ENCODE measurements around the gene CLPSL2.
"Not testable (repeated sequence)": the region's sequence is repeated elsewhere in the genome, so short reads cannot be mapped to it uniquely, and the experiment has no call there.

The CLPSL2 gene, protein sequence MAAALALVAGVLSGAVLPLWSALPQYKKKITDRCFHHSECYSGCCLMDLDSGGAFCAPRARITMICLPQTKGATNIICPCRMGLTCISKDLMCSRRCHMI

DNA sequence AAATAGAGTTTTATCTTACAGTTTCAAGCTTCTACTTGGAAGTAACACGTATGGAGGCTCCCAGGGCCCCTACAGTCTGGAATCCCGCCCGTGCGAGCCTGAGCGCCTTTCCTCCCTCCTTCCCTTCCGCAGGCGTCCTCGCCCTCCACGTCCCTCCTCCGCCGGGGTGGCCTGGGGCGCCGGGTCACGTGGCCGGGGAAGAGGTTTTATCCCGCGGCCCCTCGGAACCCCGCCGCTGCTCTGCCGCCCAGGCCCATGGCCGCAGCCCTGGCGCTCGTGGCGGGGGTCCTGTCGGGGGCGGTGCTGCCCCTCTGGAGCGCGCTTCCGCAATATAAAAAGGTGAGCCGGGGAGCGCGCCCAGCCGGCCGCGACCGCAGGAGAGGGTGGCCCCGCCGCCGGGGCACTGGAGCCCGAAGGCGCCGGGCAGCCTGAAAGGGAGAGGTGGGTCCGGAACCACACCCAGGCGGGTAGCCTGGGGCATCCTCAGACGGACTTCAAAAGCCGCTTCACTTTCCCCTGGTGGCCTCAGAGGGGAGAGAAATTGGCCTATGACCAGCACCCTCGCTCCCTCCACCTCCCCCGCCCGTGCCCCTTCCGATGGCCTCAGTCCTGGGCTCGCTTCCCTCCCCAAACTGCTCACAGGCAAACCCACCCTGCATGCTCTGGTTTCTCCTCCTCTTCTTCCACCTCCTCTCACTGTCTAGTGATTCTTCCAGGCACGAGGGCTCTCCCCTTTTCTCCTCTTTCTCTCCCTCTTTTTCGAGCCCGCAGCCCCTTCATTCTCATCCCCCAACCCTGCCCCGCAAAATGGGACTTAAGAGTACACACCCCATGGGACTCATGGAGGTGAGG lies at the start of gene CLPSL2:
Gene CLPSL2, plus strand, starts transcription at position 235 of the 852 bp plus-strand sequence. Its CDS starts 21 bp downstream, at position 256.
- no peak for FAIRE-seq

DNA sequence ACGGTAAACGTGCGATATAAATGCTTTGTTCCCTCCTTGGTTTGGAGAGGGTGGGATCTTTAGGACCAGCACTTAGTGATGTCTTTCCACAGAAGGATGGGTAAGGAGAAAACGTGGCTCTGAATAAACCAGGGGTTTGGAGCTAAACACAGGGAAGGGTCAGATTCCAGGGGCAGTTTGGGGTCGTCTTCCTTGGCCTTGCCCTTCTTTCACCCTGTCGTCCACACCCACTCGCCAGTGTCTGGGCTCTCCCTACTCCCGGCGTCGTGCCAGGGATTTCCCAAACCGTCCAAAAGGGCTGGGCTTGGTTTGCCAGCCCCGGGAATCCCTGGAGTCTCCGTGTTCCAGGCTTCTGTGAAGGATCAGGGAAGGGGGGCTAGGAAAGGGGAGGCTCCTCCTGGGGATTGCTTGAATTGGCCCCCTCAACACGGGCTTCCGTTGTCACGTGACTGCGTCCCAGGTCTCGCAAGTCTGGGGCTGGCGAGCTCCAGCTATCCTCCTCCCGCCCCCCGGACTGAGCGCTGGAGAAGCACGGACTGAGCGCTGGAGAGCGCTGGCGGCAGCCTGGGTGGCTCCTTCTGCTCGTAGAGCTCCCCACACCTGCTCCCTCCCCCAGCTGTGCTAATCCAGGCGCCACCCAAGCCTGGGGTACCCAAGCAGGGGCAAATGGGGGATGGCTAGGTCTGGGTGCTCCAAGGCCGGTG lies 49.0 kb upstream of the CLPSL2 start:
- no peak for FAIRE-seq

DNA sequence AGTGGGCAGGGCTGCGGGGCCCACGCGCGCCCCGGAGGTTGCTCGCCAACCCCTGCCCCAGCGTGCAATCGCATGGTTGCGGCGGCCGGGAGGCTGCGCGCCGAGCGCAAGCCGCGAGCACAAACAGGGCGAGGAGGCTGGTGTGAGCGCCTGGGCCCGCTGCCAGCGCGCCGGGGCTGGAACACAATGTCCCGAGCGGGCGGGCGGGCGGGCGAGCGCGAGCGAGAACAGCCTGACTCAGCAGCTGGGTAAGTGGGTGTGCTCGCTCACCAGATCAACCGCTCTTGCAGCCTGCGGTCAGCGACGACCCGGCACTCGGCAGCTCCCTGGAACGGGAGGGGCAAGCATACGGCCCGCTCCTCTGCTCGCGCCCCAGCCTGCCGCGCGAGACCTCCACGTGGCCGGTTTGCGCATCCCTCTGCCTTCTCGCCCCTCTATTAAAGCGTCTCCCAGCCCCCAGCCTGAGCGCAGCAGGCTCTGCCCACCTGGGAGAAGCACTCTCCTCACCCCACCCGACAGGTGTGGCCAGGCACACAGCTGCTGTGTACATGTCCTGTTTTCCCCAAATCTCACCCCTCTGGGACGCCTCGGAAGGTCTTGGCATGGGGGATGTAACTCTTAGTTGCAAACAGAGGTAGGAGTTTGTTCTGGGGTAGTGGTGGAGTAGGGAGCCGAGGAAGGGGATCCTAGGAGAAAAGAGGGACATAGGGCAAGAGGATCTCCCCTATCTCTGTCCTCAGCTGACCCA lies 48.3 kb upstream of the CLPSL2 start:
- no peak for FAIRE-seq

DNA sequence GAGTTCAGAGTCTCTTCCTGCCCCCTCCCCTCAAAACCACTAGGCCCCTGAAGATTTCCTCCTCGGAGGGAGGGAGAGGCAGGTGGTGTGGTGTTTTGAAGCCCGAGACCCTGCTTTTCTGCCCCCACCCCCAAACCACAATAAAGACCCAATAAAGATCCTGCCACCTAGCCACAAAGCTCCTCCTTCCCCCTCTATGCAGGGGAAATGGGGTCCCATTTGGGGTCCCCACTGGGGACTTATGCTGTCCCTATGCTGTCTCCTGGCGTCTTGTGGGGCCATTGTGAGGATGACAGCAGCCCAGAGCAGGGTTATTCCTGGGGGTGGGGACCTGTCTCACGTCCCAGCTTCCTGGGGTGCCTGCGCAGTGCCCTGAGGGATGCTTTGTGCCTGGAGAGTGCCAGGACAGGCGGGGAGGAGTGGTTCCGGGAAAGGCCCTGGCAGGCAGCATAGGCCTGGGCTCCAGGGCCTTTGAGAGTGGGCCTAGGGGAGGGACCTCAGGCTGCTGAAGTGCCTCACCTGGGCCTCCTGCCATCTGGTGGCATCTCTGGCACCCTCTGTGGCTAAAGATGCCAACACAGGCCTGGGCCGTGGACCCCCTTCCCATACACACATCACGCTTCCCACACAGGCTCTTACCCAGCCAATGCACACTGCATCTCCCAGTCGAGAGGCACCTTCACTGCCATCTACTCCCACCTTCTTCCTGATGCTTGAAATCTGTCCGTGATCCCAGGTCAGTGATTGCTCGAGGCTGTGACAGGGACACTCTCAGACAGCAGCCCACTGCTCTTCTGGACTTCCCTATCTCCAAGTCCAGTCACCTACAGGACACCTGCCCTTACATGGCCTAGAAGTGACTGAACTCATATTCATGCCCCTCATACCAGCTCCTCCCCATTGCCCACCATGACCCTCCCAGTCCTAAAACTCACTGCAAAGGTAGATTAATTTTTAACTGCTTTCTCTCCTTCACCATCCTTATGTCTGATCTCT lies 47.4 kb upstream of the CLPSL2 start:
- no peak for FAIRE-seq

DNA sequence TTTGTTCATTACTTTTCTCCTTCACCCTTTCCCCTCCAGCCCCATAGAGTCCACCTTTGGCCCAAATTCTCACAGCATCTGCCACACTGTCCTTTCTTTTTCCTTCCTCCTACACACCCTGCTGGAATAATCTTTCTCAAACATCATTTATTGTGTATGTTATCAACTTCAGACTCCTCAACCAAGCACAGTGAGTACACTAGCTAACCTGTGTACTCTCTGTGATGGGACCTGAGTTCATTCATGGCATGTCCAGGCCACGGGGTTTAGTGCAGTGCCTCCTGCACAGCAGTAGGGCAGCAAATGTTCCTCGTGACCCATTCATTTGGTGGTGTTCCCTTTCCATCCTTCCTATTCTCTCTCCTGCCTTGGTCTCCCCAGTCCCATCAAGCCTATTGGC lies 46.7 kb upstream of the CLPSL2 start:
- no peak for FAIRE-seq

DNA sequence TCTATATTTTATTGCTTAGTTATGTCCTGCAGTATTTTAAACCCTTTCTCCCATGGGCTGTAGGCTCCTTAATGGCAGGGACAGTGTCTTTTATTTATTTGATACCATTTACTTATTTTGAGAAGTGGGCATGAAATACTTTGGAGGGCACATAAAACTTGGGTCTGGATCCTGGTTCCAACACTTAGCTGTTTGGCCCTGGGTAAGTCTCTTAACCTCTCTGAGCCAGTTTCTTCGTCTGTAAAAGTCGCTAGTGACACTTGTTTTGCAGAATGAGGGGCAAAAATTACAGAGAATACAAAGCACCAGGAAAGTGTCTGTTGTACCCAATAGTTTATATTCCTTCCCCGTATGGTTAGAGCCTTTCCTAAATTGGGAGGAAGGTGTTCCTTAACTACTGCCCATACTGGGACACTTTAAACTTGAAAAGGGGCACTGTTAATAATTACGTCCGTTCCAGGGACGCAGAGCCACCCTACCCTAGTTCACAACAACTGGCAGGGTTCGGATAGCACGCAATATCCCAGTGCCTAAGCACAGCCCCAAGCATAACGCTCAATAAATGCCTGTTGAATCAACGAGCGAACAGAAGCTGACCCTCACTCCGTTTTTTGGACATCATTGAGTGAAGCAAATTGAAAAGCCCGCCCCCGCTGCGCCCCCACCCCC lies 45.5 kb upstream of the CLPSL2 start:
- no peak for FAIRE-seq

DNA sequence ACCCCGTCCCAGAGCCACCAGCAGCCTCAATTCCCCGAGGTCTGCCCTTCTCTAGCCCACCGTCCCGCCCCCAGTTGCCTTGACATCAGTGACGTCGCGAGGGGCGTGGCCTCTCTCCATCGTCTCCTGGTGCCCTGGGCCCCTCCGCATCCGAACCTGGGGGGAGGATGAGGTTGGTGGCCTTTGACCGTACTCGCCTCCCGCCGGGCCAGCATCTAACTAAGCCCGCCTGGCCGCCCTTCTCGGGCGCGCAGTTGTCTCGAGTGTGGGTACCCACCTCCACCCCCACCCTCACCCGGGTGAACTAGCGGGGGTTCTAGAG lies 45.0 kb upstream of the CLPSL2 start:
- no peak for FAIRE-seq

DNA sequence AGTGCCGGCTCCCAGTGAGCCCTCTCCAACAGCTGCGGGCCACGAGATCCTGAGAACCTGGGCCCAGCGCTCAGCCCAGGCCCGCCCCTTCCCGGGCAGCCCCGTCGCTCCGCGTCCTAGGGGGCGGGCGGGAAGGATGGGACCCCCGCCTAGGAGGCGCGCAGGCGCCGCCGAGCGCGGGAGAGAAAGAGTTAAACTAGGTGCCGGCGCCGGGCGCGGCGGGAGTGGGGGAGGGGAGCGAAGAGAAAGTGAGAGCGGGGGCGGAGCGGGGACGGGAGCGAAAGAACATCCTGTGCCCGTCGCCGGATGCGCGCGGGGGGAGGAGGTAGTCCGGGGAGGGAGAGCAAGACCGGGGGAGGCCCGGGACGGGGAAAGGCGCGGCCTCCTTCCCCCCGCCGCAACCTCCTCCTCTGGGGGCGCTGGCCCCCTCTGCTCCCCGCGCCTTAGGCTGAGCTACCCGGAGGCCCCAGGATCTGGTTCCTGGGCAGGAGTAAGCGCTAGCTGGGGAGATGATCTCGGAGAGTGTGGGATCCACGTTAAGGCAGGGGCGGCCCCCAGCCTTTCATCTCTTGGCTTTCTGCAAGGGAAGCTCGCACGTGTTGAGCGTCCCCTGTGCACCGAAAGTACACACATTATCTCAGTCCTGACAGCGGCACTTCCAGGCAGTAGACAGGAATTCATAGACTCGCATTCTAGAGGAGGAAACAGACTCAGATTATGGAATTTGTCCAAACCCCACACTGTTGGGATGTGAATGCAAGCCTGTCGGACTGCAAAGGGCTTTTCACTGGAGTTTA lies 44.5 kb upstream of the CLPSL2 start:
- no peak for FAIRE-seq

DNA sequence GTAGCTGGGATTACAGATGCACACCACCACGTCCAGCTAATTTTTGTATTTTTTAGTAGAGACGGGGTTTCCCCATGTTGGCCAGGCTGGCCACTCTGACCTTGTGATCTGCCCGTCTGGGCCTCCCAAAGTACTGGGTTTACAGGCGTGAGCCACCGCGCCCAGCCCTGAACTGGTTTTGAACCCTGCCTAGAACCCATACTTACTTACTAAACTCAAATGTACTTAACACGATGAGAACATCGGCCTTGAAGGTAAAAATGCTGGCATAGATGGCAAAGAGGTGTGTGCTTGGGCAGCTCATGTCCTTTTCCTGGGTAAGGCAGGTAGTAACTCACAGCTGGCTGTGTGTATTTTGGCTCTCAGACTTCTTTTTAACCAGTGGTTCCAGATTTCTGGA lies 42.8 kb upstream of the CLPSL2 start:
- no peak for FAIRE-seq

DNA sequence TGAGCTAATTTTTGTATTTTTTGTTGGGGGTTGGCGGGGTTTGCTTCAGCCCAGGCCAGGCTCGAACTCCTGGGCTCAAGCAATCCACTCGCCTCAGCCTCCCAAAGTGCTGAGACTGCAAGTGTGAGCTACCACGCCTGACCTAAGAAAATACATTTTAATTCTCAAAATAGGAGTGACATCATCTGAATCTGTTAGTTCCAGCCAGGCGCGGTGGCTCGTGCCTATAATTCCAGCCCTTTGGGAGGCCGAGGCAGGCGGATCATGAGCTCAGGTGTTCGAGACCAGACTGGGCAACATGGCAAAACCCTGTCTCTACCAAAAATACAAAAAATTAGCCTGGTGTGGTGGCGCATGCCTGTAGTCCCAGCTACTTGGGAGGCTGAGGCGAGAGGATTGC lies 42.1 kb upstream of the CLPSL2 start:
- FAIRE-seq: not testable (repeated sequence)

DNA sequence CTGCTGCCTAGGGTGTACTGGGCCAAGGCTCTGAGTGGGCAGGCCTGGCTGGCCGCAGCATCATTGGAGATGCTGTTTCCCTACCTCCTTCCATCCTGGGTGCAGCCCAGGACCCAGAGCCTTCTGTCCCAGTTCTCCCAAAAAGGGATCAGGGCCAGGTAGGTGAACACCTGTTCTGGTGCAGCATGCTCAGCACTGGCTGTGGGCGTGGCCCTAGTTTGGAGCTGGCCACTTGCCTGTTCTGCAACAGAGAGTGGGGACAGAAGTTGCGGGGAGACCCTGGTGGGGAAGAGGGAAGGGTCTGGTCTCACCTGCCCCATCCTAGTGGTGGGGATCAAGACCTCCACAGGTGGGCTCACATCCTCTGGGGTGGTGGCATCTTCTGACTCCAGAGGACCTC lies 40.9 kb upstream of the CLPSL2 start:
- FAIRE-seq: no peak

DNA sequence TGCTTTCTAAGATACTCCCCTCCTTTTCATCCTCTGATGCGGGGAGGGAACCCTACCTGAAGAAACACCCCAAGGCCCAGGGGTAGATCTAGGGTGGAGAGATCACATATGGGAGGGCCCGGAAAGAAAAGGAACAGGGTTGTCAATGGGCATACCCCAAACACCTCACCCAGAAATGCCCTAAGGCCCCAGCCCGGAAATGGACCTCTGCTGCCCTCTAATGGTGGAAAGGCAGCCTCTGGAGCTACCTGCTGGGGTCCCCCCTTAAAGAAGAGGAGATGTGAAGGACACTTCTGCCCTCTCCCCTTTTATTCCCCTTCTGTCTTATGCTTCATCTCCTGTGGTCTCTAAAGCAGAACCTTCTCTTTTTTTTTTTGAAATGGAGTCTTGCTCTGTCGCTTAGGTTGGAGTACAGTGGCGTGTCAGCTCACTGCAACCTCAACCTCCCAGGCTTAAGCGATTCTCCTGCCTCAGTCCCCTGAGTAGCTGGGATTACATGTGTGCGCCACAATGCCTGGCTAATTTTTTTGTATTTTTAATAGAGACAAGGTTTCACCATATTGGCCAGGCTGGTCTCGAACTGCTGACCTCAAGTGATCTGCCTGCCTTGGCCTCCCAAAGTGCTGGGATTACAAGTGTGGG lies 40.0 kb upstream of the CLPSL2 start:
- FAIRE-seq: no peak

DNA sequence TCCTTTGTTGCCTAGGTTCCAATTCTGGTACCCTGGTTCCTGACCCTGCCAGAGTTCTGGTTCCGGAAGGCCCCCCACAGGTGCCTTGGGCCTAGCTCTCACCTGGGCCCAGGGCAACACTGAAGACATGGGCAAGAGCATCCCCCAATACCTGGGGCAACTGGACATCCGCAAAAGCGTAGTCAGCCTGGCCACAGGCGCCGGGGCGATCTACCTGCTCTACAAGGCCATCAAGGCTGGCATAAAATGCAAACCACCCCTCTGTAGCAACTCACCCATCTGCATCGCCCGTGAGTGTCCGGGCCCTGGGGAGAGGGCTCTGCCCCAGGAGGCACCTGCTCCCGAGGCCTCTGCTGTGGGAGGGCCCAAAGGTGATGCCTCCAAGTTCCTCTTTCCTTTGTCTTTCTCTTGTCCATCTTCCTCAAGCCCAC lies 39.4 kb upstream of the CLPSL2 start, which contains the start of gene ARMC12:
Gene ARMC12, plus strand, starts transcription at position 51 of the 431 bp plus-strand sequence. Its CDS starts 77 bp downstream, at position 128.
- no peak for FAIRE-seq

DNA sequence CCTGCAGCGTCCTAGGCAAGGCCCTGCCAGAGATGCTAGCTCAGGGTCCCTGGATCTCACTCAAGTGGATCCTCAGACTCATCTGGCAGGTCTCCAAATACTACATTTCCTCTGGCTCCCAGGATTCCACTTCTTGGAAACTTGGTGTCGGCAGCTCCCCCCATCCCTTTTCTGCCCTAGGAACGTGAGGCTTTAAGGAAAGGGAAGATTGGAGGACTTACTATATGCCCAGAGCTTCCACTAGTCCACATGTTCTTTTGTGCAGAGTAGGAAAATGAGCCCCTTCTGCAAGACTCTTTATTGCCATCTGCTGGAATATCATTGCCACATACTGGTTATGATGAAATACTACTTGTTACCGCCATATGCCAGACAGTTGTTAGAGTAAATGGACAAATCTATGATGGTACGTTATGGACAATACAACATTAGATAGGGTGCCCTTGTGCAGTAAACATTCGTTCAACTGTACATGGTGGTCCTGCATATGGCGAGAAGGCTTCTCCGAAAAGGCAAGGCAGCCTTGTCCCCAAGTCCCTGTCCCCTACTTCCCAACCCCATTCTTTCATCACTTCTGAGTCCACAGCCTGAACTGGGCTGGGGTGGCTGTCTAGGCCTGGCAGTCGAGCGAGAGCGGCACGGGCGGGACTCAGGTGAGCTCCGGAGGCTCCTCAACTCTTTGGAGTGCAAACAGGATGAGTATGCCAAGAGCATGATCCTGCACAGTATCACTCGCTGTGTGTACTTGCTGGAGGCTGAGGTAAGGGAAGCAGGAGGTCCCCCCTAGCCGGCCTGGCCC lies 38.8 kb upstream of the CLPSL2 start:
- peak; percentile 91 for FAIRE-seq

DNA sequence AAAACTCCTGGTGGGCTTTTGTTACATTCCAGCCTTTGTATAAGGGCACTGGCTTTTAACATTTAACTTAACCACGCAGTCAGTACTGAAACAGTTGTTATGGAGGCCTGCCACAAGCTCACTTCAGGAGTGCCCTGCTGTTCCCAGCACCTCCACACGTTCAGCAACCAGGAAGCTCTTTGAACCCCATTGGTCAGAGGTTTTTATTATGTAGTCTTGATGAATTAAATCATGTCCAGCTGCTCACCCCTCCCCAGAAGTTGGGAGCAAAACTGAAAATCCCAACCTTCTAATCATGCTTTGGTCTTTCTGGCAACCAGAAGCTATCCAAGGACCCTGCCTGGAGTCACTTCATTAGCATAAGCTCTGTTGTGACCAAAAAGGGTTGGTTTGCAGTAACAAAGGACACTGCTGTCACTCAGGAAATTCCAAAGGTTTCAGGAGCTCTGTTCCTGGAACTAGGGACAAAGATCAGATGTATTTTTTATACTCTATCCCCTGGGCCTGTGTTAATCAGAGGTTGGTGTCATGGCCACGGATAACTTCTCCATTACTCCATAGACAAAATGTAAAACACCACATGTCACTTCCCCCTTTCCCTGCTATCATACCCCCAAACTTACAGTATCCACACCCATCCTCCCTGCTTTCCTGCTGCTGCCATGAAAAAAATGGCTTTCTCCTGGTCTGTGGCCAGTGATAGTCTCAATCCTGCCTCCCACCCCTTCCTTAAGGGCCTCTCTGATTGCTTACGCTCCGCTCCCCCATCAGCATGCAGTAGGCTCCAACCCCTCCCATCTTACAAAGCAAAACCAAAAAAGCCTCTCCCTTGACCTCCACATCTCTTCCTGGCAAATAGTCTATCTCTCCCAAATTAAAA lies 36.5 kb upstream of the CLPSL2 start:
- no peak for FAIRE-seq

DNA sequence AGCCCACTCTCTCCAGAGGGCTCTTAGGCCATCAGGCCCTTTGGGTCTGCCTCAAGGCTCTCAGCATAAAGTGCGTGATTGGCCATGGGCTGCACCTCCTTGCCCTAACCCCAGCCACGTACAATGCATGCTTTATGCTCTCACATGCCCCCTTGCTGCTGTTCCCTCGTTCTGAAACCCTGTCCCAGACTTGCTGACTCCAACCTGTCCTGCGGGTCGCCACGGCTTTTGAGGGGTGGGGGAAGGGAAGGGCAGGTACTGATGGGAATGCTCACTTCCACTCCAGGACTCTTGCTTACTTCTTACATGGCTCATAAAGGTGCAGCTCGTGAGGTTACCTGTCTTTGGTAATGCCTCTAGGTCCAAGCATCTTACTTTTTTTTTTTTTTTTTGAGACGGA lies 33.6 kb upstream of the CLPSL2 start:
- no peak for FAIRE-seq

DNA sequence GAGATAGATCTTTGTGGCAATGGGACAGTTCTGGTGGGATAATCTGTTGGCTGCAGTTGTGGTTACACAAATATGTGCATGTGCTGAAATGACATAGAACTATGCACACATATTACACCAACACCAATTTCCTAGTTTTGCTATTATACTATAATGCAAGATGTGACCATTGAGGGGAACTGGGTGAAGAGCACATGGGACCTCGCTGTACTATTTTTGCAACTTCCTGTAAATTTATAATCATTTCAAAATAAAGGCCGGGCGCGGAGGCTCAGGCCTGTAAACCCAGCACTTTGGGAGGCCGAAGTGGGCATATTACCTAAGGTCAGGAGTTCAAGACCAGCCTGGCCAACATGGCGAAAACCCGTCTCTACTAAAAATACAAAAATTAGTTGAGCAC lies 30.9 kb upstream of the CLPSL2 start:
- FAIRE-seq: no peak

DNA sequence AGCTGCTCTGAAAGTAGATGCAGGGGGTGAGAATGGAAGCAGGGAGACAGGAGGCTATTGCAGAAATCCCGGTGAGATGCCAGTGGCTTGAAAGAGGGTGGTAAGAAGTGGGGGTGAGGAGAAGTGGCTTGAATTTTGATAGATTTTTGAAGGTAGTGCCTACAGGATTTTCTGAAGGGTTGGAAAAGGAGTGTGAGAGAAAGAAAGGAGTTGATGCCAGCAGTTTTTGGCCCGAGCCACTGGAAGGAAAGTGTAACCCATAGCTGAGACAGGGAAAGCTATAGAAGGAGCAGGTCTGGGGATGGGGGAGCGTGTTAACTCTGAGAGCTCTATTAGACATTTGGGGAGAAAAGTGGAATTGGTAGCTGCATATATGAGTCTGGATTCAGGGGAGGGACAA lies 29.9 kb upstream of the CLPSL2 start:
- FAIRE-seq: no peak
